MV-4-11 (cell line): ENCODE results near the gene CDH26.

Experiments used
- DNase-seq: peaks from one replicate; lab custom pipeline; 2025; lab: John Stamatoyannopoulos, UW

CDH26 gene

GRCh38 chr20:59985164-59985563 is 26.9 kb downstream of the CDH26 start:
- no peak for DNase-seq

GRCh38 chr20:59985864-59986263 is 27.6 kb downstream of the CDH26 start:
- DNase-seq: peak; percentile 43

GRCh38 chr20:59987135-59987534 is 28.9 kb downstream of the CDH26 start:
- no peak for DNase-seq

DNA sequence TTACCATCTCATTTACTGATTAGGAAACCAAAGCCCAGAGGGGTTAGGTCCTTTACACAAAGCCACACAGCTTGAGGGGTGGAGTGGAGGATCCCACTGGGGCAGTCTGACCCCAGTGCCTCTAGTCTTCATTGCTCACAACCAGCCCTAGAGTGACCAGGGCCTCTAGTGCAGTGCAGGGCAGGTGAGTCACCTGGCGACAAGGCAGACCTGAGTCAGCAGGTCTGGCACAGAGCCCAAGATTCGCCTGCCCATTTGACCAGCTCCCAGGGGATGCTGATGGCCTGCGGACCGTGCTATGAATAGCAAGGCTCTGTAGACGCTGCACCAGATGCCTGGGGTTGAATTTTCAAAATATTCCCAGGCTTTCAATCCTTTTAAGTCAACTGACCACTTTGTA is 29.9 kb downstream of the CDH26 start:
- no peak for DNase-seq

- DNase-seq: peak; percentile 41
Measured at GRCh38 chr20:59992526-59993084, 34.4 kb downstream of the CDH26 start.

DNA sequence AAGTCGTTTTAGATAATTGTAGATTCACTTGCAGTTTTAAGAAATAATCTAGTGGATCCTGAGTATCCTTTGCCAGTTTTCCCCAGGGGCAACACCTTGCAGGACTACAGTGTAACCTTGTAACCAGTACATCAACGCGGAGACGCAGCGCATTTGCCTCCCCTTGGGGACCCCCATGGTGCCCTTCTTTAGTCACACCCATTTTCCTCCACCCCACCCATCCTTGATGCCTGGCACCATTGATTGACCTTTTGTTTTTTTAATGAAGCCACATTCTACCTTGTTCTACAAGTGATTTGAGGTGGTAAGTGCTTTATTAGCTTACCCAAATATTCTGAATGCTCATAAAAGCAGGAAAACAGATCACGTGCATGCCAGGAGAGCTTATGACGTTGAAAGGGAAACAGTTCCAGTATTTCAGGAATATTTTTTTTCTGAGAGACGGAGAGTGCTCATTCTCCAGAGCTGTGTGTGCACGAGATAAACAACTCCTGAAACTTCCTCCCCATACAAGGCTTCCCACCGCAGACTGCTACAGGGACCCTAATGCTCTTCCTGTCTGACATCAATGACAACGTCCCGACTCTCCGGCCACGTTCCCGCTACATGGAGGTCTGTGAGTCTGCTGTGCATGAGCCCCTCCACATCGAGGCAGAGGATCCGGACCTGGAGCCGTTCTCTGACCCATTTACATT is 35.7 kb downstream of the CDH26 start:
- DNase-seq: no peak

DNA sequence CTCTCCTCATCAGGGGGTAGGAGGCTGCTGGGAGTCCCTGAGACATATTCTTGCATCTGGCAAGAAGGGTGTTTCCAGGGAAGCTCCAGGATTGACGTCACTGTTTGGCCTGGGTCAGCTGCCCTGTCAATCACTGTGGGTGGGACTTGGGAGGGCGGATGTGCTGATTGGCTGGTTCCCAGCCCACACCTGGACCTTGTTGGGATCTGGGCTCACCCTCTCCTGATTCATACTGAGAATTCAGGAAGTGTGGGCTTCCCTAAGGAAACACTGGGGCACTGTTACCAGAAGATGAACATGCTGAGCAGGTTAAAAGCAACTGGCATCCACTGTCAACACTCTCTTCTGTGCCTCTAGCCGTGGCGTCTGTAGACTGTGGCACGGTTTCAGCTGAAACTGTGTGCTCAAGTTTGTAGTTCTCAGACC is 36.5 kb downstream of the CDH26 start:
- no peak for DNase-seq

GRCh38 chr20:59996108-59996507 is 37.9 kb downstream of the CDH26 start:
- DNase-seq: no peak

DNA sequence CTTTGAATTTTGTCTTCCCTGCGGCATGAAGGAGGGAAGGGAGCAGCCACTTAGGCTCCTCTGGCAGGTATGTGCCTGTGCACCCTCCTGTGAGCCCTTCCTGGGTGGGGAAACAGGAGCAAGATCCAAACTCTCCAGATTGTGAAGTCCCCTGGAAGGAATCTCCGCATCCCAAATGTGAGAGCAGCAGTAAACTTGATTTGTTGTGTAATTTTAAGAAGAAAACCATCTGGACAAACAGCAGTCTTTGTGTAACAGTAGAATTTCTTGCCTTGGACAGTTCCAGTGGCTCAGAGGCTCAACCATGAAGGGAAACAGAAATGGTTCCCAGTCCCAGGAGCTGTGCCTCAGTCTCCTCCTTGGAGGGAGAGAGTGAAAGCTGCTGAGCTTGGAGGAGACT is 39.7 kb downstream of the CDH26 start:
- DNase-seq: no peak

DNA sequence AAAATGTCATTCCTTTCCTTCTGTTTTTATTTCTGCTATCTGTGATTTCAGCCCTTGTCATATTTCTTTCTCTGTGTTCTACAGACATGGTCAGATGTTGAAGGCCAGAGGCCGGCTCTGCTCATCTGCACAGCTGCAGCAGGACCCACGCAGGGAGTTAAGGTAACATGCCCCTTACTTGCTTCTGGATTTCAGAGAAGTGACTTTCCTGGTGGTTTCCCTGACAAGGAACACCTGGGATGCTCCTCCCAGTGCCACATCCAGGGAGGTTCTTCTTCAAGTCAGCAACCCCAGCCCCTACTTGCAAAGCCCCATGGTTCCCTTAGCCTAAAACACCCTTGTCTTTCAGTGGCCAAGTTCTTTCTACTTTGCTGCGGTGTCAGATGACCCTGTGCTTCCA is 41.3 kb downstream of the CDH26 start:
- no peak for DNase-seq

- peak; percentile 13 for DNase-seq
Measured at GRCh38 chr20:60000271-60001042, 42.2 kb downstream of the CDH26 start.

- DNase-seq: no peak
Measured at GRCh38 chr20:60001108-60001507, 42.9 kb downstream of the CDH26 start.

- DNase-seq: no peak
Measured at GRCh38 chr20:60003776-60004175, 45.6 kb downstream of the CDH26 start.

GRCh38 chr20:60006261-60006660 is 48.0 kb downstream of the CDH26 start:
- no peak for DNase-seq

- DNase-seq: no peak
Measured at GRCh38 chr20:60007464-60007863, 49.2 kb downstream of the CDH26 start.

- peak; percentile 59 for DNase-seq
Measured at GRCh38 chr20:60008130-60008808, 50.0 kb downstream of the CDH26 start.

- DNase-seq: no peak
Measured at GRCh38 chr20:60009318-60009717, 51.1 kb downstream of the CDH26 start.

GRCh38 chr20:60009826-60010616 is 51.8 kb downstream of the CDH26 start:
- no peak for DNase-seq

GRCh38 chr20:60010689-60011458 is 52.7 kb downstream of the CDH26 start:
- DNase-seq: no peak

- DNase-seq: no peak
Measured at GRCh38 chr20:60011512-60012507, 53.6 kb downstream of the CDH26 start.
